HG02852 (cell line): Measurements from ENCODE around the gene NEK6.

ENCODE experiments used
- ATAC-seq: cut with Tn5 transposase; IDR thresholded peaks from one replicate; pipeline ENCODE4 v1.9.1; 2021; ENCODE audit warnings: mild to moderate bottlenecking, moderate library complexity; ENCODE audit not compliant: unreplicated experiment

Gene NEK6

GRCh38 chr9:124274738-124275137 is 17.0 kb downstream of the NEK6 start:
- no peak for ATAC-seq

- no peak for ATAC-seq
Measured at GRCh38 chr9:124277420-124277819, 19.7 kb downstream of the NEK6 start.

GRCh38 chr9:124278054-124278540 is 20.3 kb downstream of the NEK6 start:
- ATAC-seq = no peak

GRCh38 chr9:124279531-124280175 is 21.9 kb downstream of the NEK6 start:
- no peak for ATAC-seq

GRCh38 chr9:124280176-124280691 is 22.5 kb downstream of the NEK6 start:
- ATAC-seq = no peak

GRCh38 chr9:124281931-124282371 is 24.2 kb downstream of the NEK6 start:
- ATAC-seq = no peak

GRCh38 chr9:124282442-124283227 is 24.9 kb downstream of the NEK6 start:
- ATAC-seq = no peak

GRCh38 chr9:124283228-124283814 is 25.6 kb downstream of the NEK6 start:
- ATAC-seq = no peak

- ATAC-seq = no peak
Measured at GRCh38 chr9:124284237-124284831, 26.6 kb downstream of the NEK6 start.

- no peak for ATAC-seq
Measured at GRCh38 chr9:124284940-124285441, 27.2 kb downstream of the NEK6 start.

- no peak for ATAC-seq
Measured at GRCh38 chr9:124285490-124285889, 27.7 kb downstream of the NEK6 start.

GRCh38 chr9:124285903-124286291 is 28.1 kb downstream of the NEK6 start:
- ATAC-seq = peak; percentile 26

- peak; percentile 53 for ATAC-seq
Measured at GRCh38 chr9:124286292-124286931, 28.7 kb downstream of the NEK6 start.

GRCh38 chr9:124290053-124290591 is 32.4 kb downstream of the NEK6 start:
- ATAC-seq = no peak

GRCh38 chr9:124290743-124291554 is 33.2 kb downstream of the NEK6 start:
- ATAC-seq = no peak

- peak; percentile 45 for ATAC-seq
Measured at GRCh38 chr9:124291801-124292396, 34.1 kb downstream of the NEK6 start.

- no peak for ATAC-seq
Measured at GRCh38 chr9:124292696-124293593, 35.2 kb downstream of the NEK6 start.
